ENCODE results near the gene ARL15. TPM values are rescaled to one million over a fixed set of nuclear protein-coding genes. Genes with fewer than 3 reads are reported as not detected.

The ARL15 gene
- total RNA-seq, 1 donor from 2014 or later, result 102 TPM

- no peak for TF ChIP-seq CTCF (IDR thresholded peaks at IDR 0.05; ENCODE audit: unreplicated experiment)
- Mint-ChIP-seq H3K4me3 (ENCODE audit: unreplicated experiment) (no peak overlapping the region), H3K27me3 (ENCODE audit: unreplicated experiment) (peaks cover 2% of the 10 kb centered on the region), H3K27ac (ENCODE audit: unreplicated experiment) (no peak overlapping the region), H3K36me3 (ENCODE audit: low read depth, unreplicated experiment) (no peaks in the 10 kb centered on the region), H3K9me3 (ENCODE audit: unreplicated experiment) (no peaks in the 10 kb centered on the region), H3K4me1 (ENCODE audit: unreplicated experiment) (peaks cover 16% of the 10 kb centered on the region)
- DNase-seq (ENCODE audit: low spot score), result no peak
Observed at GRCh38 chr5:54324651-54325271, 14.4 kb upstream of the ARL15 start.

GRCh38 chr5:54323495-54323894 lies 13.1 kb upstream of the ARL15 start:
- Mint-ChIP-seq H3K4me1 (ENCODE audit: unreplicated experiment) (peaks cover 16% of the 10 kb centered on the region), H3K27me3 (ENCODE audit: unreplicated experiment) (peaks cover 2% of the 10 kb centered on the region), H3K27ac (ENCODE audit: unreplicated experiment) (no peak overlapping the region)

GRCh38 chr5:54320256-54320655 lies 9.9 kb upstream of the ARL15 start:
- TF ChIP-seq CTCF (IDR thresholded peaks at IDR 0.05; ENCODE audit: unreplicated experiment), result no peak
- H3K4me1 Mint-ChIP-seq (ENCODE audit: unreplicated experiment), result peaks cover 10% of the 10 kb centered on the region
- no peaks in the 10 kb centered on the region for H3K9me3 Mint-ChIP-seq (ENCODE audit: unreplicated experiment)
- H3K27ac Mint-ChIP-seq (ENCODE audit: unreplicated experiment), result no peak overlapping the region
- no peaks in the 10 kb centered on the region for H3K36me3 Mint-ChIP-seq (ENCODE audit: low read depth, unreplicated experiment)
- no peaks in the 10 kb centered on the region for H3K27me3 Mint-ChIP-seq (ENCODE audit: unreplicated experiment)
- H3K4me3 Mint-ChIP-seq (ENCODE audit: unreplicated experiment), result no peak overlapping the region
- DNase-seq (ENCODE audit: low spot score), result no peak

More at GRCh38 chr5:54323495-54323894, 13.1 kb upstream of the ARL15 start:
- Mint-ChIP-seq H3K9me3 (ENCODE audit: unreplicated experiment) (no peaks in the 10 kb centered on the region), H3K4me3 (ENCODE audit: unreplicated experiment) (no peak overlapping the region), H3K36me3 (ENCODE audit: low read depth, unreplicated experiment) (no peaks in the 10 kb centered on the region)
- no peak for DNase-seq (ENCODE audit: low spot score)
- TF ChIP-seq CTCF (IDR thresholded peaks at IDR 0.05; ENCODE audit: unreplicated experiment), result no peak

GRCh38 chr5:54317511-54318260 lies 7.3 kb upstream of the ARL15 start:
- H3K4me1 Mint-ChIP-seq (ENCODE audit: unreplicated experiment), result peaks cover 3% of the 10 kb centered on the region
- H3K4me3 Mint-ChIP-seq (ENCODE audit: unreplicated experiment), result no peak overlapping the region
- H3K36me3 Mint-ChIP-seq (ENCODE audit: low read depth, unreplicated experiment), result no peaks in the 10 kb centered on the region
- no peak for TF ChIP-seq CTCF (IDR thresholded peaks at IDR 0.05; ENCODE audit: unreplicated experiment)
- DNase-seq (ENCODE audit: low spot score), result no peak
- H3K9me3 Mint-ChIP-seq (ENCODE audit: unreplicated experiment), result no peaks in the 10 kb centered on the region
- no peak overlapping the region for H3K27ac Mint-ChIP-seq (ENCODE audit: unreplicated experiment)
- H3K27me3 Mint-ChIP-seq (ENCODE audit: unreplicated experiment), result no peaks in the 10 kb centered on the region

Data from endothelial cell (in vitro differentiated cells).